Measurements from ENCODE around the gene DDX41.

DDX41 gene

GRCh38 chr5:177484902-177485549 is 31.7 kb downstream of the DDX41 start:
- no peaks in the 10 kb centered on the region; the same call in none of the 2 replicates for H3K36me3 ChIP-seq (ENCODE audit: control insufficient read depth, insufficient read depth, low read length)
- DNase-seq (ENCODE audit: extremely low read depth, insufficient read length), result no peak
- no peak for TF ChIP-seq CTCF (IDR thresholded peaks at IDR 0.05; ENCODE audit: insufficient read depth, low read length, poor library complexity, severe bottlenecking)
- H3K27me3 ChIP-seq (replicated peaks; ENCODE audit: control insufficient read depth, insufficient read depth, low read length), result no peaks in the 10 kb centered on the region
- no peak overlapping the region for H3K4me3 ChIP-seq (replicated peaks; ENCODE audit: low read depth, low read length)

GRCh38 chr5:177483994-177484901 is 32.5 kb downstream of the DDX41 start:
- DNase-seq (ENCODE audit: extremely low read depth, insufficient read length), result no peak
- Histone ChIP-seq H3K4me3 (replicated peaks; ENCODE audit: low read depth, low read length) (no peak overlapping the region), H3K36me3 (ENCODE audit: control insufficient read depth, insufficient read depth, low read length) (no peaks in the 10 kb centered on the region; the same call in none of the 2 replicates), H3K27me3 (replicated peaks; ENCODE audit: control insufficient read depth, insufficient read depth, low read length) (no peaks in the 10 kb centered on the region)
- TF ChIP-seq CTCF (IDR thresholded peaks at IDR 0.05; ENCODE audit: insufficient read depth, low read length, poor library complexity, severe bottlenecking), result no peak

GRCh38 chr5:177483042-177483441 is 33.7 kb downstream of the DDX41 start:
- no peak overlapping the region for H3K4me3 ChIP-seq (replicated peaks; ENCODE audit: low read depth, low read length)
- no peaks in the 10 kb centered on the region; the same call in none of the 2 replicates for H3K36me3 ChIP-seq (ENCODE audit: control insufficient read depth, insufficient read depth, low read length)
- TF ChIP-seq CTCF (IDR thresholded peaks at IDR 0.05; ENCODE audit: insufficient read depth, low read length, poor library complexity, severe bottlenecking), result no peak
- no peak for DNase-seq (ENCODE audit: extremely low read depth, insufficient read length)
- H3K27me3 ChIP-seq (replicated peaks; ENCODE audit: control insufficient read depth, insufficient read depth, low read length), result no peaks in the 10 kb centered on the region

- H3K36me3 ChIP-seq (ENCODE audit: control insufficient read depth, insufficient read depth, low read length), result no peaks in the 10 kb centered on the region; the same call in none of the 2 replicates
- TF ChIP-seq CTCF (IDR thresholded peaks at IDR 0.05; ENCODE audit: insufficient read depth, low read length, poor library complexity, severe bottlenecking), result no peak
- H3K27me3 ChIP-seq (replicated peaks; ENCODE audit: control insufficient read depth, insufficient read depth, low read length), result no peaks in the 10 kb centered on the region
- DNase-seq (ENCODE audit: extremely low read depth, insufficient read length), result no peak
- H3K4me3 ChIP-seq (replicated peaks; ENCODE audit: low read depth, low read length), result no peak overlapping the region
These were observed 34.4 kb downstream of the DDX41 start for GRCh38 chr5:177482359-177482795.

- DNase-seq (ENCODE audit: extremely low read depth, insufficient read length), result no peak
- Histone ChIP-seq H3K27me3 (replicated peaks; ENCODE audit: control insufficient read depth, insufficient read depth, low read length) (no peaks in the 10 kb centered on the region), H3K4me3 (replicated peaks; ENCODE audit: low read depth, low read length) (no peak overlapping the region), H3K36me3 (ENCODE audit: control insufficient read depth, insufficient read depth, low read length) (no peaks in the 10 kb centered on the region; the same call in 1 of the 2 replicates)
- TF ChIP-seq CTCF (IDR thresholded peaks at IDR 0.05; ENCODE audit: insufficient read depth, low read length, poor library complexity, severe bottlenecking), result no peak
These were observed 37.0 kb downstream of the DDX41 start for GRCh38 chr5:177479774-177480173.
